SK-N-SH treated with all-trans-retinoic acid at 6 μM for 48 hours (cell line): ENCODE measurements around the gene AUTS2.
A peak's percentile ranks its signal among the peaks of the same experiment; 100 is the strongest.

Experiments
- ATAC-seq: fragments of 200-7000 bp; cut with Tn5 transposase; 3 replicates; pipeline ENCODE4 v1.9.1; 2020; ENCODE audit warnings: mild to moderate bottlenecking, moderate library complexity
- BACH2 ChIP-seq: fragments of 250-450 bp; sonication (Bioruptor Pico); IDR thresholded peaks from 2 replicates; pipeline ENCODE4 v1.9.0; 2021; ENCODE audit warnings: mild to moderate bottlenecking, borderline replicate concordance
- CSDC2 ChIP-seq: fragments of 250-450 bp; sonication (Bioruptor Pico); IDR thresholded peaks from 2 replicates; pipeline ENCODE4 v1.5.0; 2020; ENCODE audit warnings: mild to moderate bottlenecking, moderate library complexity
- CSRNP3 ChIP-seq: fragments of 250-450 bp; sonication (Bioruptor Pico); IDR thresholded peaks from 2 replicates; pipeline ENCODE4 v1.5.1; 2021; ENCODE audit warnings: mild to moderate bottlenecking, moderate library complexity
- ESRRG ChIP-seq: fragments of 250-450 bp; sonication (Bioruptor Pico); IDR thresholded peaks from 2 replicates; pipeline ENCODE4 v1.6.1; 2021; ENCODE audit warnings: mild to moderate bottlenecking
- GLIS3 ChIP-seq: fragments of 250-450 bp; sonication (Bioruptor Pico); IDR thresholded peaks from 2 replicates; pipeline ENCODE4 v1.5.0; 2020; ENCODE audit warnings: mild to moderate bottlenecking, moderate library complexity
- ISL1 ChIP-seq: fragments of 250-450 bp; sonication (Bioruptor Pico); IDR thresholded peaks from 2 replicates; pipeline ENCODE4 v2.1.2; 2022; ENCODE audit warnings: mild to moderate bottlenecking, moderate library complexity
- OSR1 ChIP-seq: fragments of 250-450 bp; sonication (Bioruptor Pico); IDR thresholded peaks from 2 replicates; pipeline ENCODE4 v1.8.0; 2022; ENCODE audit warnings: moderate library complexity, mild to moderate bottlenecking, inconsistent platforms
- PATZ1 ChIP-seq: fragments of 250-450 bp; sonication (Bioruptor Pico); IDR thresholded peaks from 2 replicates; pipeline ENCODE4 v1.8.0; 2020; ENCODE audit warnings: mild to moderate bottlenecking, moderate library complexity, borderline replicate concordance
- PPARA ChIP-seq: fragments of 250-450 bp; sonication (Bioruptor Pico); IDR thresholded peaks from 2 replicates; pipeline ENCODE4 v1.5.0; 2020; ENCODE audit warnings: mild to moderate bottlenecking, borderline replicate concordance
- RARB ChIP-seq: fragments of 250-450 bp; sonication (Bioruptor Pico); IDR thresholded peaks from 2 replicates; pipeline ENCODE4 v1.8.0; 2021; ENCODE audit warnings: mild to moderate bottlenecking, moderate library complexity
- SNAI2 ChIP-seq: fragments of 250-450 bp; sonication (Bioruptor Pico); IDR thresholded peaks from 2 replicates; pipeline ENCODE4 v1.5.0; 2020; ENCODE audit warnings: mild to moderate bottlenecking, moderate library complexity
- TCF4 ChIP-seq: fragments of 250-450 bp; sonication (Bioruptor Pico); IDR thresholded peaks from 2 replicates; pipeline ENCODE4 v1.8.0; 2021; ENCODE audit warnings: mild to moderate bottlenecking, moderate library complexity, borderline replicate concordance
- TOX ChIP-seq: fragments of 250-450 bp; sonication (Bioruptor Pico); IDR thresholded peaks from 2 replicates; pipeline ENCODE4 v1.8.0; 2021; ENCODE audit warnings: mild to moderate bottlenecking, moderate library complexity, borderline replicate concordance
- TSHZ2 ChIP-seq: fragments of 250-450 bp; sonication (Bioruptor Pico); IDR thresholded peaks from 2 replicates; pipeline ENCODE4 v1.5.0; 2020; ENCODE audit warnings: mild to moderate bottlenecking, moderate library complexity
- ZFP3 ChIP-seq: fragments of 250-450 bp; sonication (Bioruptor Pico); IDR thresholded peaks from 2 replicates; pipeline ENCODE4 v1.5.0; 2020; ENCODE audit warnings: mild to moderate bottlenecking, moderate library complexity
- ZFP30 ChIP-seq: fragments of 450-650 bp; formaldehyde crosslinking; IDR thresholded peaks from 2 replicates; pipeline ENCODE4 v1.5.0; 2022; ENCODE audit warnings: mild to moderate bottlenecking, moderate library complexity
- ZNF565 ChIP-seq: fragments of 450-650 bp; formaldehyde crosslinking; conservative IDR thresholded peaks from 2 replicates; pipeline ENCODE4 v1.5.0; 2020; ENCODE audit warnings: low read depth, mild to moderate bottlenecking, moderate library complexity
- ZNF70 ChIP-seq: fragments of 450-650 bp; formaldehyde crosslinking; IDR thresholded peaks from 2 replicates; pipeline ENCODE4 v1.5.0; 2020; ENCODE audit warnings: mild to moderate bottlenecking, moderate library complexity
- ZNF8 ChIP-seq: fragments of 450-650 bp; formaldehyde crosslinking; IDR thresholded peaks from 2 replicates; pipeline ENCODE4 v1.5.0; 2020; ENCODE audit warnings: mild to moderate bottlenecking, moderate library complexity
- TF ChIP-seq, protein P1 (sequence below): fragments of 250-450 bp; sonication (Bioruptor Pico); IDR thresholded peaks from 2 replicates; pipeline ENCODE4 v1.5.1; 2020; ENCODE audit warnings: low read depth, mild to moderate bottlenecking, moderate library complexity
- TF ChIP-seq, protein P2 (sequence below): fragments of 250-450 bp; sonication (Bioruptor Pico); IDR thresholded peaks from 2 replicates; pipeline ENCODE4 v1.8.0; 2021; ENCODE audit warnings: low read depth, mild to moderate bottlenecking, moderate library complexity, borderline replicate concordance

AUTS2 gene

GRCh38 chr7:70082099-70082611 is 483.9 kb downstream of the AUTS2 start:
- TF ChIP-seq CSDC2 (no peak), ISL1 (CRISPR knock-in tag) (peak; percentile 47; the same call in 1 of the 2 replicates)
- no peak for ATAC-seq

- TF ChIP-seq ZFP30 (CRISPR knock-in tag) (no peak), RARB (CRISPR knock-in tag) (no peak), ESRRG (CRISPR knock-in tag) (no peak), ZNF565 (no peak), ZNF70 (no peak), BACH2 (CRISPR knock-in tag) (no peak), PPARA (CRISPR knock-in tag) (no peak), OSR1 (CRISPR knock-in tag) (no peak), ZNF8 (CRISPR knock-in tag) (no peak), GLIS3 (CRISPR knock-in tag) (no peak), ISL1 (CRISPR knock-in tag) (no peak), PATZ1 (CRISPR knock-in tag) (no peak), TOX (no peak), CSDC2 (no peak), TSHZ2 (CRISPR knock-in tag) (no peak)
- TF ChIP-seq, protein P1, sequence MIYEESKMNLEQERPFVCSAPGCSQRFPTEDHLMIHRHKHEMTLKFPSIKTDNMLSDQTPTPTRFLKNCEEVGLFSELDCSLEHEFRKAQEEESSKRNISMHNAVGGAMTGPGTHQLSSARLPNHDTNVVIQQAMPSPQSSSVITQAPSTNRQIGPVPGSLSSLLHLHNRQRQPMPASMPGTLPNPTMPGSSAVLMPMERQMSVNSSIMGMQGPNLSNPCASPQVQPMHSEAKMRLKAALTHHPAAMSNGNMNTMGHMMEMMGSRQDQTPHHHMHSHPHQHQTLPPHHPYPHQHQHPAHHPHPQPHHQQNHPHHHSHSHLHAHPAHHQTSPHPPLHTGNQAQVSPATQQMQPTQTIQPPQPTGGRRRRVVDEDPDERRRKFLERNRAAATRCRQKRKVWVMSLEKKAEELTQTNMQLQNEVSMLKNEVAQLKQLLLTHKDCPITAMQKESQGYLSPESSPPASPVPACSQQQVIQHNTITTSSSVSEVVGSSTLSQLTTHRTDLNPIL (CRISPR knock-in tag): no peak
- TF ChIP-seq, protein P2, sequence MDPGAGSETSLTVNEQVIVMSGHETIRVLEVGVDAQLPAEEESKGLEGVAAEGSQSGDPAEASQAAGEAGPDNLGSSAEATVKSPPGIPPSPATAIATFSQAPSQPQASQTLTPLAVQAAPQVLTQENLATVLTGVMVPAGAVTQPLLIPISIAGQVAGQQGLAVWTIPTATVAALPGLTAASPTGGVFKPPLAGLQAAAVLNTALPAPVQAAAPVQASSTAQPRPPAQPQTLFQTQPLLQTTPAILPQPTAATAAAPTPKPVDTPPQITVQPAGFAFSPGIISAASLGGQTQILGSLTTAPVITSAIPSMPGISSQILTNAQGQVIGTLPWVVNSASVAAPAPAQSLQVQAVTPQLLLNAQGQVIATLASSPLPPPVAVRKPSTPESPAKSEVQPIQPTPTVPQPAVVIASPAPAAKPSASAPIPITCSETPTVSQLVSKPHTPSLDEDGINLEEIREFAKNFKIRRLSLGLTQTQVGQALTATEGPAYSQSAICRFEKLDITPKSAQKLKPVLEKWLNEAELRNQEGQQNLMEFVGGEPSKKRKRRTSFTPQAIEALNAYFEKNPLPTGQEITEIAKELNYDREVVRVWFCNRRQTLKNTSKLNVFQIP (CRISPR knock-in tag): no peak
- ATAC-seq: no peak
These were observed 493.1 kb downstream of the AUTS2 start for GRCh38 chr7:70091362-70091761.

GRCh38 chr7:70092314-70093204 is 494.3 kb downstream of the AUTS2 start:
- ATAC-seq: peak; percentile 84
- TF ChIP-seq TSHZ2 (CRISPR knock-in tag): peak; percentile 95
- TF ChIP-seq TOX: peak; percentile 93
- peak; percentile 88 for TF ChIP-seq GLIS3 (CRISPR knock-in tag)
- no peak for TF ChIP-seq CSRNP3 (CRISPR knock-in tag)
- no peak; the same call in 1 of the 2 replicates for TF ChIP-seq ZNF70
- TF ChIP-seq OSR1 (CRISPR knock-in tag): peak; percentile 68; the same call in 1 of the 2 replicates
- TF ChIP-seq ZFP30 (CRISPR knock-in tag): peak; percentile 43; the same call in 1 of the 2 replicates
- TF ChIP-seq PPARA (CRISPR knock-in tag): no peak
- TF ChIP-seq TCF4: peak; percentile 82
- TF ChIP-seq RARB (CRISPR knock-in tag): peak; percentile 86
- 0 out of 2 replicates have a peak, but pooled peaks have one; percentile 63 for TF ChIP-seq SNAI2
- TF ChIP-seq ISL1 (CRISPR knock-in tag): peak; percentile 94
- peak; percentile 88; the same call in 1 of the 2 replicates for TF ChIP-seq PATZ1 (CRISPR knock-in tag)
- no peak; the same call in 1 of the 2 replicates for TF ChIP-seq ZFP3 (CRISPR knock-in tag)
